GM23248 (cell line): Measurements from ENCODE around the gene ARHGEF10L.

Experiments
- EZH2 ChIP-seq: fragments of 200-600 bp; sonication (generic); IDR thresholded peaks from 2 replicates; pipeline ENCODE4 v1.6.1; 2018; ENCODE audit warnings: antibody characterized with exemption, mild to moderate bottlenecking; ENCODE audit not compliant: insufficient read depth, poor library complexity, severe bottlenecking
- EZH2phosphoT487 ChIP-seq: fragments of 200-600 bp; sonication (generic); IDR thresholded peaks from 2 replicates; pipeline ENCODE4 v1.6.1; 2018; ENCODE audit warnings: antibody characterized with exemption, moderate library complexity, mild to moderate bottlenecking, low read depth; ENCODE audit not compliant: insufficient read depth

DNA sequence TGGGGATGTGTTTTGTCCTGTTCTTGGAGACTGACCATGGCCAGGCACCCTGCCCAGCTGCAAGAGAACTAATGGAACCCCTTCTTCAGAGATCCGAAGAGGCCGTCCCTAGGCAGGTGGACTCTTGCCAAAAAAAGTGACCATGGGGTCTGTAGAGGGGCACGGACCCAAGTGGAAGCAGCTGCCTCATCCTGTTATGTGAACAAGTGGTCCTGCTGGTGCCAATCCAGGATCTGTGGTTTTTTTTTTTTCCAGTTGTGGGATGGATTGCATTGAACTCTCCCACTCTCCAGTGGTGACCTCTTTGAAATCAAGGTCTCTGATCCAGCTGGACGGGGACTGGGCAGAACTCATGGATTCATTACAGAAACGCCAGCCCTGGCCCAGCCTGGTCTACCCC, 71.2 kb downstream of the ARHGEF10L start:
- no peak for TF ChIP-seq EZH2
- TF ChIP-seq EZH2phosphoT487: no peak
